ENCODE results near the gene NEK1. TPM values are rescaled to one million over a fixed set of nuclear protein-coding genes. Genes with fewer than 3 reads are reported as not detected.
A peak's percentile ranks its signal among the peaks of the same experiment; 100 is the strongest.

Gene NEK1
- total and polyA plus RNA-seq, 7 experiments from 2014 or later, result 7.8 to 21.0 (median 13.9) TPM

DNA sequence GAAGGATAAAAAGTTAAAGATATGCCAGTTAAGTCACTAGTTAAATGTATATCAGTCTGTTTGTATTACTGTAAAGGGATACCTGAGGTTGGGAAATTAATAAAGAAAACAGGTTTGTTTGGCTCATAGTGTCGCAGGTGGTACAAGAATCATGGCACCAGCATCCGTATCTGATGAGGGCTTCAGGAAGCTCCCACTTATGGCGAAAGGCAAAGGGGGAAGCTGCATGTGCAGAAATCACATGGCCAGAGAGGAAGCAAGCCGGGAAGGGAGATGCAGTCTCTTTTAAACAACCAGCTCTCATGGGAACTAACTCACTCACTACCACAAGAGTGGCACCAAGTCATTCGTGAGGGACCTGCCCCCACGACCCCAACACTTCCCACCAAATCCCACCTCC lies 249.8 kb downstream of the NEK1 start:
- peaks cover 0 to 10% (median 7%) of the 10 kb centered on the region in 5 donors for H3K27me3 Mint-ChIP-seq
- H3K36me3 Mint-ChIP-seq, result peaks cover 0 to 4% (median 0%) of the 10 kb centered on the region in 5 donors
- H3K27me3 ChIP-seq (ENCODE audit: control insufficient read depth in 2 of 2, insufficient read depth in 2 of 2, low read length in 2 of 2), result no peaks in the 10 kb centered on the region
- intact Hi-C loops (cut with micrococcal nuclease), result no loop called here
- H3K9me3 Mint-ChIP-seq, result peaks cover 0 to 22% (median 4%) of the 10 kb centered on the region in 11 donors
- H3K4me1 ChIP-seq (ENCODE audit: control insufficient read depth in 2 of 2, insufficient read depth in 2 of 2, low read length in 2 of 2), result no peaks in the 10 kb centered on the region
- ChIA-PET POLR2A (no interaction called here), CTCF (no interaction called here)
- peaks cover 0 to 4% (median 0%) of the 10 kb centered on the region in 3 experiments for H3K9me3 ChIP-seq (ENCODE audit: control insufficient read depth in 2 of 3, low read length in 3 of 3)
- H3K27ac ChIP-seq (ENCODE audit: low read depth, low read length), result no peak overlapping the region
- H3K4me1 Mint-ChIP-seq, result peaks cover 0 to 1% (median 0%) of the 10 kb centered on the region in 7 donors
- H3K4me3 ChIP-seq (ENCODE audit: low read length), result no peak overlapping the region
- no peak overlapping the region for H3K27ac Mint-ChIP-seq
- H3K4me3 Mint-ChIP-seq, result no peak overlapping the region
- no peak for DNase-seq
- no peaks in the 10 kb centered on the region for H3K36me3 ChIP-seq (ENCODE audit: control insufficient read depth in 2 of 3, insufficient read depth in 3 of 3, low read length in 3 of 3)
- peak; percentile 31 for ATAC-seq

DNA sequence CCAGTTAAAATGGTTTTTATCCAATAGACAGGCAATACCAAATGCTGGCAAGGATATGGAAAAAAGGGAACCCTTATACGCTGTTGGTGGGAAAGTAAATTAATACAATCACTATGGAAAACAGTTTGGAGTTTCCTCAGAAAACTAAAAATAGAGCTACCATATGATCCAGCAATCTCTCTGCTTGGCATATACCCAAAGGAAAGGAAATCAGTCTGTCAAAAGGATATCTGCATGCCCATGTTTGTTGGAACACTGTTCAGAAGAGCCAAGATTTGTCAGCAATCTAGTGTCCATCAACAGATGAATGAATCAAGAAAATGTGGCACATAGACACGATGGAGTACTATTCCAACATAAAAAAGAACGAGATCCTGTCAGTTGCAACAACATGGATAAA lies 250.6 kb downstream of the NEK1 start:
- no peak overlapping the region for H3K27ac Mint-ChIP-seq
- Histone ChIP-seq H3K27me3 (ENCODE audit: control insufficient read depth in 2 of 2, insufficient read depth in 2 of 2, low read length in 2 of 2) (no peaks in the 10 kb centered on the region), H3K4me3 (ENCODE audit: low read length) (no peak overlapping the region), H3K9me3 (ENCODE audit: control insufficient read depth in 2 of 3, low read length in 3 of 3) (peaks cover 0 to 4% (median 0%) of the 10 kb centered on the region in 3 experiments), H3K36me3 (ENCODE audit: control insufficient read depth in 2 of 3, insufficient read depth in 3 of 3, low read length in 3 of 3) (no peaks in the 10 kb centered on the region), H3K4me1 (ENCODE audit: control insufficient read depth in 2 of 2, insufficient read depth in 2 of 2, low read length in 2 of 2) (no peaks in the 10 kb centered on the region), H3K27ac (ENCODE audit: low read depth, low read length) (no peak overlapping the region)
- POLR2A ChIA-PET, result no interaction called here
- DNase-seq (no peak), ATAC-seq (no peak)
- no peak overlapping the region for H3K4me3 Mint-ChIP-seq
- intact Hi-C loops (cut with micrococcal nuclease), result no loop called here
- H3K27me3 Mint-ChIP-seq, result peaks cover 0 to 10% (median 7%) of the 10 kb centered on the region in 5 donors
- H3K9me3 Mint-ChIP-seq, result peaks cover 0 to 20% (median 4%) of the 10 kb centered on the region in 11 donors
- CTCF ChIA-PET, result no interaction called here
- H3K4me1 Mint-ChIP-seq, result peaks cover 0 to 1% (median 0%) of the 10 kb centered on the region in 7 donors
- H3K36me3 Mint-ChIP-seq, result peaks cover 0 to 4% (median 0%) of the 10 kb centered on the region in 5 donors

DNA sequence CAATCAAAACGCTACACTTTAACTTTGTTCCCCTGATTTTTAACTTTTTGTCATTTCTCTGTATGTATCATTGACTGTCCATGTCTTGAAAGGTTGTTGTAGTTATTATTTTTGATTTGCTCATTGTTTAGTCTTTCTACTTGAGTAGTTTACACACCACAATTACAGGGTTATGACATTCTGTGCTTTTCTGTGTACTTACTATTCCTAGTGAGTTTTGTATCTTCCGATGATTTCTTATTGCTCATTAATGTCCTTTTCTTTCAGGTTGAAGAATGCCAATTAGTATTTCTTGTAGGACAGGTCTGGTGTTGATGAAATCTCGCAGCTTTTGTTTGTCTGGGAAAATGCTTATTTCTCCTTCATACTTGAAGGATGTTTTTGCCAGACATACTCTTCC lies 252.4 kb downstream of the NEK1 start:
- H3K4me3 Mint-ChIP-seq, result no peak overlapping the region
- H3K4me1 Mint-ChIP-seq, result peaks cover 0 to 1% (median 0%) of the 10 kb centered on the region in 7 donors
- Histone ChIP-seq H3K36me3 (ENCODE audit: control insufficient read depth in 2 of 3, insufficient read depth in 3 of 3, low read length in 3 of 3) (no peaks in the 10 kb centered on the region), H3K9me3 (ENCODE audit: control insufficient read depth in 2 of 3, low read length in 3 of 3) (no peaks in the 10 kb centered on the region), H3K27me3 (ENCODE audit: control insufficient read depth in 2 of 2, insufficient read depth in 2 of 2, low read length in 2 of 2) (no peaks in the 10 kb centered on the region), H3K4me3 (ENCODE audit: low read length) (no peak overlapping the region), H3K4me1 (ENCODE audit: control insufficient read depth in 2 of 2, insufficient read depth in 2 of 2, low read length in 2 of 2) (no peaks in the 10 kb centered on the region), H3K27ac (ENCODE audit: low read depth, low read length) (no peak overlapping the region)
- ChIA-PET POLR2A (no interaction called here), CTCF (no interaction called here)
- peaks cover 0 to 10% (median 7%) of the 10 kb centered on the region in 5 donors for H3K27me3 Mint-ChIP-seq
- intact Hi-C loops (cut with micrococcal nuclease), result no loop called here
- ATAC-seq, result no peak
- H3K36me3 Mint-ChIP-seq, result peaks cover 0 to 4% (median 0%) of the 10 kb centered on the region in 5 donors
- peaks cover 0 to 9% (median 0%) of the 10 kb centered on the region in 11 donors for H3K9me3 Mint-ChIP-seq
- DNase-seq, result no peak
- H3K27ac Mint-ChIP-seq, result no peak overlapping the region

DNA sequence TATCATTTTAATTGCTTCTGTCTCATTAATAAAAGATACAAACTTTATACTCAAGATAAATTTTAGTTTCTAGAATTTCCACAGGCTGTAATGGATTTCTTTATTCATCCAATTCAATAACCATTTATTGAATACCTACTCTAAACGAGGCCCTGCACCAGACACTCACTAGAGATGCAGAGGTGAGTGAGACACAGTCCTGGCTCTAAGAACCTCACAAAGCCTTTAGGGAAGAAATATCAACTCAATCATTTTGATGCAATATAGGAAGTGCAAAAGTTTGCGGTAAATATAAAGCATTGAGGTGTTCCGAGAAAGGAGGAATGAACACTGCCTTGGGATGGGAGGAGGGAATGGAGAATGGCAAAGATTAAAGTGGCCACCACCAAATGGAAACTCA lies 260.0 kb downstream of the NEK1 start:
- Mint-ChIP-seq H3K9me3 (peaks cover 0 to 4% (median 0%) of the 10 kb centered on the region in 11 donors), H3K4me1 (no peaks in the 10 kb centered on the region), H3K36me3 (peaks cover 0 to 3% (median 0%) of the 10 kb centered on the region in 5 donors), H3K4me3 (no peak overlapping the region), H3K27ac (no peak overlapping the region), H3K27me3 (no peaks in the 10 kb centered on the region)
- ATAC-seq (no peak), DNase-seq (no peak)
- Histone ChIP-seq H3K9me3 (ENCODE audit: control insufficient read depth in 2 of 3, low read length in 3 of 3) (no peaks in the 10 kb centered on the region), H3K36me3 (ENCODE audit: control insufficient read depth in 2 of 3, insufficient read depth in 3 of 3, low read length in 3 of 3) (no peaks in the 10 kb centered on the region), H3K27ac (ENCODE audit: low read depth, low read length) (no peak overlapping the region), H3K27me3 (ENCODE audit: control insufficient read depth in 2 of 2, insufficient read depth in 2 of 2, low read length in 2 of 2) (no peaks in the 10 kb centered on the region), H3K4me1 (ENCODE audit: control insufficient read depth in 2 of 2, insufficient read depth in 2 of 2, low read length in 2 of 2) (no peaks in the 10 kb centered on the region), H3K4me3 (ENCODE audit: low read length) (no peak overlapping the region)
- ChIA-PET CTCF (no interaction called here), POLR2A (no interaction called here)
- intact Hi-C loops (cut with micrococcal nuclease), result no loop called here

DNA sequence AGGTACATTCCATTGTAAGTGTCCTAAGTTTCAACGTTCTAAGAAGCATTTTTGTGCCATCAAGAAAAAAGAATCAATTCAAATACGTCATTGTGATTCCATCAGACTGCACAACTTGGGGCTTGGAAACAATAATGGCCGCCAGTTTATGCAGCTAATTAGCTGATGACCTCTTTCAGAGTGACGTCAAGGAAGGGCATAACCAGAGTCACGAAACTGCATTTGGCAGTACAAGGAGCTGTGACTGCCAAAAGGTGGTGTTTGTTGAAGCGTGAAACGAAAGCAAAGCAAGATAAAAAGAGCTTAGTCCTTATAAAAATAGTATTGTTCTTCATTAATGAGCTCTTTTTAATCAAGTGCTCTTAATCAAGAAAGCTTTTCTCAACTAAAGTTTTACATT lies 260.5 kb downstream of the NEK1 start:
- intact Hi-C loops (cut with micrococcal nuclease), result no loop called here
- H3K27ac ChIP-seq (ENCODE audit: low read depth, low read length), result no peak overlapping the region
- no peak overlapping the region for H3K4me3 Mint-ChIP-seq
- ChIA-PET POLR2A (no interaction called here), CTCF (no interaction called here)
- ATAC-seq (no peak), DNase-seq (no peak)
- H3K36me3 ChIP-seq (ENCODE audit: control insufficient read depth in 2 of 3, insufficient read depth in 3 of 3, low read length in 3 of 3), result no peaks in the 10 kb centered on the region
- peaks cover 0 to 4% (median 0%) of the 10 kb centered on the region in 11 donors for H3K9me3 Mint-ChIP-seq
- no peaks in the 10 kb centered on the region for H3K4me1 Mint-ChIP-seq
- no peaks in the 10 kb centered on the region for H3K4me1 ChIP-seq (ENCODE audit: control insufficient read depth in 2 of 2, insufficient read depth in 2 of 2, low read length in 2 of 2)
- no peaks in the 10 kb centered on the region for H3K27me3 Mint-ChIP-seq
- peaks cover 0 to 3% (median 0%) of the 10 kb centered on the region in 5 donors for H3K36me3 Mint-ChIP-seq
- no peak overlapping the region for H3K4me3 ChIP-seq (ENCODE audit: low read length)
- H3K9me3 ChIP-seq (ENCODE audit: control insufficient read depth in 2 of 3, low read length in 3 of 3), result no peaks in the 10 kb centered on the region
- no peak overlapping the region for H3K27ac Mint-ChIP-seq
- no peaks in the 10 kb centered on the region for H3K27me3 ChIP-seq (ENCODE audit: control insufficient read depth in 2 of 2, insufficient read depth in 2 of 2, low read length in 2 of 2)

DNA sequence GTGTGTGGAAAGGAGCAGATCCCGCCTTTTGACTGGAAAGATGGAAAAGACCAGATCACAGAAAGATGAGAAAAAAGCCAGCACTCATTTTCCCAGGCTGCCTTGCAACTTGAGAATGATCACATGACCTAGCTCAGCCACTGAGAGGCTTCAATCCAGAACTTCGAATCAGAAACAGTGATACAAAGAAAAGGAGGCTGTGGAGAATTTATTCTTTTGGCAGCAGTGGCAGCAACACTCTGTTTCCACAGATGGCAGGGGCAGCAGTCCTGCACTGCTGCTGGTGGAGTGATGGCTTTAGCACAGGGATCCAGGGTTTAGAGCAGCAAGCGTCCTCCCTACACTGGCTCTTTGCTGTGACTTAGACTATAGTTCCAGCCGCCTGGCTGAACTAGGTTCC lies 263.8 kb downstream of the NEK1 start:
- H3K27ac ChIP-seq (ENCODE audit: low read depth, low read length), result no peak overlapping the region
- ChIA-PET POLR2A (no interaction called here), CTCF (no interaction called here)
- ATAC-seq (no peak), DNase-seq (no peak)
- H3K27me3 ChIP-seq (ENCODE audit: control insufficient read depth in 2 of 2, insufficient read depth in 2 of 2, low read length in 2 of 2), result no peaks in the 10 kb centered on the region
- H3K36me3 ChIP-seq (ENCODE audit: control insufficient read depth in 2 of 3, insufficient read depth in 3 of 3, low read length in 3 of 3), result no peaks in the 10 kb centered on the region
- Mint-ChIP-seq H3K27me3 (no peaks in the 10 kb centered on the region), H3K4me1 (no peaks in the 10 kb centered on the region), H3K4me3 (no peak overlapping the region), H3K27ac (no peak overlapping the region), H3K36me3 (no peaks in the 10 kb centered on the region), H3K9me3 (no peaks in the 10 kb centered on the region)
- H3K9me3 ChIP-seq (ENCODE audit: control insufficient read depth in 2 of 3, low read length in 3 of 3), result no peaks in the 10 kb centered on the region
- intact Hi-C loops (cut with micrococcal nuclease), result no loop called here
- no peaks in the 10 kb centered on the region for H3K4me1 ChIP-seq (ENCODE audit: control insufficient read depth in 2 of 2, insufficient read depth in 2 of 2, low read length in 2 of 2)
- no peak overlapping the region for H3K4me3 ChIP-seq (ENCODE audit: low read length)

DNA sequence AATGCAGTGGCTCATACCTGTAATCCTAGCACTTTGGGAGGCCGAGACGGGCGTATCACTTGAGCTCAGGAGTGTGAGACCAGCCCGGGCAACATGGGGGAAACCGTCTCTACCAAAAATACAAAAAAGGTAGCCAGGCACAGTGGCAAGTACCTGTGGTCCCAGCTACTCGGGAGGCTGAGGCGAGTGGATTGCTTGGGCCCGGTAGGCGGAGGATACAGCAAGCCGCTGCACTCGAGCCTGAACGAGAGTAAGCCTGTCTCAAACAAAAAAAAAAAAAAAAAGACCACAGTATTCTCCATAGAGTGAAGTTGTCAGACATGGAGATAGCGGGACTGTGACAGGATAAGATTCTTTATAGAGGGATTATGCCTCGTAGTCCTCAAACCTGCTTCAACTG lies 265.5 kb downstream of the NEK1 start:
- intact Hi-C loops (cut with micrococcal nuclease), result no loop called here
- DNase-seq (no peak), ATAC-seq (no peak)
- ChIA-PET CTCF (no interaction called here), POLR2A (no interaction called here)
- no peak overlapping the region for H3K27ac Mint-ChIP-seq
- Histone ChIP-seq H3K4me3 (ENCODE audit: low read length) (no peak overlapping the region), H3K27ac (ENCODE audit: low read depth, low read length) (no peak overlapping the region), H3K9me3 (ENCODE audit: control insufficient read depth in 2 of 3, low read length in 3 of 3) (no peaks in the 10 kb centered on the region), H3K36me3 (ENCODE audit: control insufficient read depth in 2 of 3, insufficient read depth in 3 of 3, low read length in 3 of 3) (no peaks in the 10 kb centered on the region), H3K4me1 (ENCODE audit: control insufficient read depth in 2 of 2, insufficient read depth in 2 of 2, low read length in 2 of 2) (no peaks in the 10 kb centered on the region), H3K27me3 (ENCODE audit: control insufficient read depth in 2 of 2, insufficient read depth in 2 of 2, low read length in 2 of 2) (no peaks in the 10 kb centered on the region)
- H3K36me3 Mint-ChIP-seq, result no peaks in the 10 kb centered on the region
- no peaks in the 10 kb centered on the region for H3K4me1 Mint-ChIP-seq
- no peak overlapping the region for H3K4me3 Mint-ChIP-seq
- H3K27me3 Mint-ChIP-seq, result no peaks in the 10 kb centered on the region
- no peaks in the 10 kb centered on the region for H3K9me3 Mint-ChIP-seq

Data from naive thymus-derived CD4-positive, alpha-beta T cell (primary cell).